ENCODE data around the gene NRDC.

The NRDC gene

GRCh38 chr1:51754666-51755065 is 123.9 kb downstream of the NRDC start:
- DNase-seq: no peak

GRCh38 chr1:51753969-51754368 is 124.6 kb downstream of the NRDC start:
- no peak for DNase-seq

- DNase-seq: no peak
Measured at GRCh38 chr1:51752073-51752948, 126.2 kb downstream of the NRDC start.

- no peak for DNase-seq
Measured at GRCh38 chr1:51750729-51751128, 127.8 kb downstream of the NRDC start.

GRCh38 chr1:51750218-51750617 is 128.3 kb downstream of the NRDC start:
- DNase-seq: no peak

GRCh38 chr1:51749151-51749550 is 129.4 kb downstream of the NRDC start:
- DNase-seq: no peak

GRCh38 chr1:51745304-51745570 is 133.3 kb downstream of the NRDC start:
- DNase-seq: no peak

GRCh38 chr1:51744506-51745303 is 133.8 kb downstream of the NRDC start:
- DNase-seq: no peak

GRCh38 chr1:51741121-51741681 is 137.3 kb downstream of the NRDC start:
- DNase-seq: no peak

GRCh38 chr1:51740652-51741051 is 137.9 kb downstream of the NRDC start:
- DNase-seq: no peak
